K562 (cell line): ENCODE data around the gene SLC6A6. TPM values are rescaled to one million over a fixed set of nuclear protein-coding genes. Genes with fewer than 3 reads are reported as not detected.

Source experiments
- ATAC-seq: fragments of 200-7000 bp; cut with Tn5 transposase; 3 replicates; pipeline ENCODE4 v1.9.1; 2020; ENCODE audit warnings: moderate library complexity
- BruUV-seq: library from RNA; stranded (reverse); fragments of 400-500 nt; replicated peaks from 2 replicates; lab custom pipeline; 2021; lab: Mats Ljungman, UMichigan
- CTCF ChIA-PET: fragments of 300-600 bp; formaldehyde crosslinking; extraction: SDS; loops from one replicate; lab custom pipeline; 2021; ENCODE audit warnings: low intra/inter-chr PET ratio; lab: Yijun Ruan, JAX
- POLR2A ChIA-PET: fragments of 300-600, 350-650 bp; sonication (Branson Sonifier 250); formaldehyde crosslinking; extraction: SDS; loops from one replicate; lab custom pipeline; 2021; ENCODE audit warnings: antibody characterized with exemption, inconsistent platforms; lab: Yijun Ruan, JAX
- DNase-seq, 4 experiments: peaks; one replicate each; pipeline versions ENCODE4 v3.0.0 to v3.0.0-alpha.2; 2011 to 2018; ENCODE audit warnings: low spot score in 3 of 4, mixed read lengths in 3 of 4; ENCODE audit errors: extremely low read depth in 1 of 4
- FAIRE-seq: peaks from 2 replicates; lab custom pipeline; 2011; peaks lifted over from hg19 to GRCh38; lab: Jason Lieb, UNC
- H2AFZ ChIP-seq: 2 replicates; pipeline ENCODE4 v1.6.0; 2011; ENCODE audit warnings: low read depth, low read length, control low read depth, inconsistent platforms
- H3K27ac ChIP-seq: fragments of 200-600 bp; 3 replicates; pipeline ENCODE4 v1.8.0; 2011; ENCODE audit warnings: low read depth, mild to moderate bottlenecking, control low read depth, inconsistent platforms, low read length, moderate library complexity, mixed read lengths; ENCODE audit errors: extremely low read depth
- H3K27me3 ChIP-seq, 2 experiments: fragments of 300-600 bp in 1 of 2; 2 replicates in 1 of 2; 3 replicates in 1 of 2; pipeline versions ENCODE4 v1.6.0 to v1.8.0; 2011; ENCODE audit warnings: inconsistent platforms in 2 of 2, low read length in 2 of 2, mild to moderate bottlenecking in 1 of 2, mixed read lengths in 1 of 2, moderate library complexity in 1 of 2; ENCODE audit not compliant: control insufficient read depth in 2 of 2, insufficient read depth in 2 of 2
- H3K36me3 ChIP-seq: fragments of 300-600 bp; 3 replicates; pipeline ENCODE4 v1.8.0; 2011; ENCODE audit warnings: mild to moderate bottlenecking, low read length, inconsistent platforms; ENCODE audit not compliant: control insufficient read depth, insufficient read depth
- H3K4me1 ChIP-seq, 2 experiments: fragments of 200-600 bp in 1 of 2; replicated peaks in 1 of 2; 2 replicates in 1 of 2; 3 replicates in 1 of 2; pipeline versions ENCODE4 v1.5.1 to v1.8.0; 2011; ENCODE audit warnings: inconsistent platforms in 2 of 2, low read length in 2 of 2, mild to moderate bottlenecking in 1 of 2, mixed read lengths in 1 of 2, moderate library complexity in 1 of 2; ENCODE audit not compliant: control insufficient read depth in 2 of 2, insufficient read depth in 2 of 2
- H3K4me2 ChIP-seq: 2 replicates; pipeline ENCODE4 v1.6.1; 2011; ENCODE audit warnings: low read length, control low read depth, inconsistent platforms, mixed read lengths; ENCODE audit not compliant: insufficient read depth
- H3K4me3 ChIP-seq: fragments of 200-600 bp; sonication (generic), shearing (Covaris generic); 2 replicates; pipeline ENCODE4 v1.5.1; 2016; ENCODE audit warnings: control low read depth, inconsistent platforms
- H3K79me2 ChIP-seq: fragments of 200-600 bp; 3 replicates; pipeline ENCODE4 v1.8.0; 2011; ENCODE audit warnings: low read length, inconsistent platforms; ENCODE audit not compliant: control insufficient read depth, insufficient read depth
- H3K9ac ChIP-seq, 2 experiments: 2 replicates each; pipeline versions ENCODE4 v1.6.0 to v1.6.1; 2011; ENCODE audit warnings: low read depth in 2 of 2, low read length in 2 of 2, control low read depth in 1 of 2, inconsistent platforms in 1 of 2, mild to moderate bottlenecking in 1 of 2, mixed read lengths in 1 of 2; ENCODE audit not compliant: insufficient read depth in 1 of 2
- H3K9me1 ChIP-seq: one replicate; pipeline ENCODE4 v1.6.0; 2011; ENCODE audit warnings: inconsistent platforms, mild to moderate bottlenecking, low read length, moderate library complexity; ENCODE audit not compliant: control insufficient read depth, insufficient read depth
- H3K9me3 ChIP-seq: replicated peaks from 2 replicates; pipeline ENCODE4 v1.5.1; 2011; ENCODE audit warnings: low read depth, low read length, inconsistent platforms; ENCODE audit not compliant: control insufficient read depth, insufficient read depth
- H4K20me1 ChIP-seq: replicated peaks from 2 replicates; pipeline ENCODE4 v1.6.1; 2011; ENCODE audit warnings: low read length, inconsistent platforms, mixed read lengths; ENCODE audit not compliant: control insufficient read depth, insufficient read depth
- CREB1 ChIP-seq, 2 experiments: sonication (generic) in 1 of 2; formaldehyde crosslinking in 1 of 2; IDR thresholded peaks; 2 replicates each; pipeline versions ENCODE4 v1.6.1 to v1.8.0; 2012 to 2022; ENCODE audit warnings: inconsistent platforms in 1 of 2, mild to moderate bottlenecking in 1 of 2, missing genetic modification reagents in 1 of 2, moderate library complexity in 1 of 2
- PHF20 ChIP-seq: fragments of 450-650 bp; IDR thresholded peaks from 2 replicates; pipeline ENCODE4 v1.6.1; 2018; ENCODE audit not compliant: partially characterized antibody
- TSC22D4 ChIP-seq: fragments of 450-650 bp; IDR thresholded peaks from 2 replicates; pipeline ENCODE4 v1.6.1; 2016; ENCODE audit warnings: missing genetic modification characterization, missing biosample characterization, control low read depth
- WGBS: fragments of 100-300 bp; shearing (Covaris generic); methylation state at CpG from one replicate; pipeline ENCODE4 v1.1.6; 2016; ENCODE audit warnings: low coverage, mixed read lengths; ENCODE audit not compliant: insufficient coverage; ENCODE audit errors: missing lambda C conversion rate; 5-methylcytosine and 5-hydroxymethylcytosine counted together
- in situ Hi-C: fragments of 300-500 bp; cut with MboI; formaldehyde crosslinking; loops from 4 replicates; pipeline ENCODE4 v1.15.0; 2018; ENCODE audit warnings: inconsistent platforms, mixed read lengths
- intact Hi-C: fragments of 100-400 bp; cut with micrococcal nuclease; formaldehyde crosslinking; loops from 2 replicates; pipeline ENCODE4 v1.14.2; 2022
- polyA plus RNA-seq, 8 experiments: library from polyadenylated mRNA; depleted of rRNA in 4 of 8; stranded (reverse) in 5 of 8; unstranded in 3 of 8; fragments of >200 nt; fragmentation: Nextera tagmentation in 2 of 8; fragmentation: Illumina TruSeq in 1 of 8; extraction: Ambion mirVana in 2 of 8; extraction: Trizol in 1 of 8; gene quantifications; 2 replicates each; pipeline versions ENCODE4 v1.2.1 to v1.2.3, GENCODE V29; 2011 to 2014; ENCODE audit warnings: inconsistent platforms in 1 of 8, missing spikeins in 1 of 8
- total RNA-seq, 7 experiments: library from RNA; depleted of rRNA in 6 of 7; stranded (reverse); fragments of >200 nt in 6 of 7; fragmentation: Illumina TruSeq in 2 of 7; extraction: Trizol in 2 of 7; gene quantifications; 2 replicates each; pipeline versions ENCODE4 v1.2.1 to v1.2.3, GENCODE V29; 2011 to 2021; ENCODE audit warnings: low replicate concordance in 1 of 7
- TF ChIP-seq, protein P1 (sequence below): sonication (generic); formaldehyde crosslinking; IDR thresholded peaks from 2 replicates; pipeline ENCODE4 v1.9.0; 2022; ENCODE audit warnings: mild to moderate bottlenecking, missing genetic modification reagents

Gene SLC6A6
- total and polyA plus RNA-seq, 9 of the 15 experiments (the other 6 are each of a cell fraction or from before 2014, with no cell fraction given): 12.3 to 203 (median 93.2) TPM

DNA sequence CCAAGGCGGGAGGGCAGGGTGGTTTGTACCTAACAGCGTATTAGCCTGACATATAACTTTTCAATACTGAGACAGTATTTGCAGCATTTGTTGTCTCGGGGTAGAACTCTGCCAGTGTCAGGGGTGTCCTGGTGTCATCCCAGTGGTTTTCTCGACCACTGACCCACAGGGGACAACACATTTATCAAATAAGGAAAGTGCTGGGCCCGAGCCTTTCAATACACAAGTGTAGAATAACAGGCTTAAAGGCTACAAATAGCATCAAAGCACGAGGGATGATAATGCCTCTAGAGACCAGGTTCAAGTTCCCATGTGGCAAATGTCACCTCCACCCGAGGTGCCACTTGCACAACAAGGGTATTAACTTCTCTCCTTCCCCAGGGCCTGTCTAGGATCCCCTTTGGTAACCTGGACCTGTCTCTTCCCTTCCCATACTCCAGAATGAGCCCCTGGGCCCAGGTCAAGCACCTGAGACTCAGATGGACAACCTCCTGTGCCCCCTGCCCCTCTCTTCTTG lies 9.5 kb upstream of the SLC6A6 start:
- no peaks in the 10 kb centered on the region for H3K9me1 ChIP-seq
- no peak overlapping the region for H2AFZ ChIP-seq
- ChIA-PET CTCF (interaction anchor here (0.5 kb wide), 1 partner anchor 643 kb away, joined by 3 read pairs; no protein-coding TSS in a partner anchor), POLR2A (interaction anchor here (1.1 to 5.1 kb wide), 3 partner anchors 10 to 15 kb away, joined by 3 to 33 read pairs (median 5); partner anchors contain the start of gene SLC6A6)
- ATAC-seq (no peak), DNase-seq (no peak), FAIRE-seq (no peak)
- no peaks in the 10 kb centered on the region for H3K79me2 ChIP-seq
- no peak overlapping the region for H3K27ac ChIP-seq
- TF ChIP-seq TSC22D4 (no peak), PHF20 (no peak), CREB1 (IDR thresholded peaks at IDR 0.05) (no peak), CREB1 (CRISPR knock-in tag; IDR thresholded peaks at IDR 0.05) (no peak)
- TF ChIP-seq, protein P1, sequence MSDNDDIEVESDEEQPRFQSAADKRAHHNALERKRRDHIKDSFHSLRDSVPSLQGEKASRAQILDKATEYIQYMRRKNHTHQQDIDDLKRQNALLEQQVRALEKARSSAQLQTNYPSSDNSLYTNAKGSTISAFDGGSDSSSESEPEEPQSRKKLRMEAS (CRISPR knock-in tag): 0 out of 2 replicates have a peak, but pooled peaks have one; percentile 9
- WGBS: 61% methylated on average over 7 of the region's 7 CpGs
- peaks cover 14 to 15% of the 10 kb centered on the region in 2 experiments for H3K4me1 ChIP-seq
- intact Hi-C loops (no loop called here), in situ Hi-C loops (no loop called here)
- BruUV-seq: no TSS peak
- no peak overlapping the region for H3K4me2 ChIP-seq
- peak overlapping the region in 1 of 2 experiments; percentile 75; a peak in 1 of 4 replicates for H3K9ac ChIP-seq
- H4K20me1 ChIP-seq: no peaks in the 10 kb centered on the region
- H3K9me3 ChIP-seq: no peaks in the 10 kb centered on the region
- no peaks in the 10 kb centered on the region for H3K27me3 ChIP-seq
- H3K36me3 ChIP-seq: no peaks in the 10 kb centered on the region
- no peak overlapping the region for H3K4me3 ChIP-seq
